GM20000 (cell line): ENCODE results near the gene ENOSF1.

Experiments
- DNase-seq: peaks from one replicate; pipeline ENCODE4 v3.0.0; 2012; ENCODE audit warnings: low spot score
- CTCF ChIP-seq: IDR thresholded peaks from 2 replicates; pipeline ENCODE4 v1.5.1; 2012; ENCODE audit warnings: mild to moderate bottlenecking, control low read depth; ENCODE audit errors: extremely low read depth, missing control alignments

Gene ENOSF1

DNA sequence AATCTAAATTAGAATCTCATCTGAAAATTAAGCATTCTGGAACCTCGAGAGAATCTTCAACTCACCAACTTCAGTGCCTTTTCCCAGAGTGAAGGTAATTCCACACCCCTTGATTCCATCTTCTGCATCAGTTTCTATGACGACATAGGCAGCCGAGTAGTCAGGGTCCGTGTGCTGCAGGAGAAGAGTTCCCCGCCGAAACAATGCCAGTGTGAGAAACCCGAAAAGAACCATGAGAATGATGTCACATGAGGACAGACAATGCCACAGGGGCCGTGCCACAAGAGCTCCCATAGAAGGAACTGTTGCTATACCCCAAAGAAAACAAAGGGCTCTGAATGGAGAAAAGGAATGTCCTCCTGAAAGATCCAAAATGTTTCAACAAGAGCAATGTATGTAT, 6.0 kb downstream of the ENOSF1 start:
- no peak for TF ChIP-seq CTCF

DNA sequence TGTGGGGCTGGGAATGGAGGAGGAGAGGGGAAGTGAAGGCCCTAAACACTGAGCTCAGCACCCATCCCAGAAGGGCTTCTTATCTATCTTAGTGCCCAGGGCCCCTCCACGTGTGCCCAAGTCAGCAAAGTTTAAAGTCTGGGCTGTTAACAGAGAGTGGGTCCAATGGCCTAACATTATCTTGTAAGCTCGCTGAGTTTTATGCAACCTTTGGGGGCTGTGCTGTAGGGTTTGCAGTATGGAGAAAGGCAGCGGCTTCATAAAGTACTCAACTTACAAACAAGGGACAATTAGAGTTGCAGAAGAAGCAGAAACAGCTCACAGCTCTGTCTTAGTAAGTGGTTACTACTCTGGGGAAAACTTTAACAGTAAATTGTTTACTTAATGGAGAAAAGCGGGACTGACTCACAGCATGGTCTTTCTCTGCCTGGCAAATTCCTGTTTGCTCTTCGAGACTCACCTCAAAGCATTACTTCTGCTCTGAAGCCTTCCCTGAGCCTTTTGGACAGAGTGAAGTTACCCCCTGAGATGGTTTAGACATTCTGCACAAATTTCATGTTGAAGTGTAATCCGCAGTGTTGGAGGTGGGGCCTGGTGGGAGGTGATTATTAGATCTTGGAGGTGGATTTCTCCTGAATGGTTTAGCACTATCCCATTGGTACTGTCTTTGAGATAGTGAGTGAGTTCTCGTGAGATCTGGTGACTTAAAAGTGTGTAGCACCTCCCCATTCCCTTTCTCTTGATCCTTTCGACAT, 9.0 kb downstream of the ENOSF1 start:
- DNase-seq: no peak
- no peak for TF ChIP-seq CTCF

More for the DNA sequence above, 6.0 kb downstream of the ENOSF1 start:
- no peak for DNase-seq

DNA sequence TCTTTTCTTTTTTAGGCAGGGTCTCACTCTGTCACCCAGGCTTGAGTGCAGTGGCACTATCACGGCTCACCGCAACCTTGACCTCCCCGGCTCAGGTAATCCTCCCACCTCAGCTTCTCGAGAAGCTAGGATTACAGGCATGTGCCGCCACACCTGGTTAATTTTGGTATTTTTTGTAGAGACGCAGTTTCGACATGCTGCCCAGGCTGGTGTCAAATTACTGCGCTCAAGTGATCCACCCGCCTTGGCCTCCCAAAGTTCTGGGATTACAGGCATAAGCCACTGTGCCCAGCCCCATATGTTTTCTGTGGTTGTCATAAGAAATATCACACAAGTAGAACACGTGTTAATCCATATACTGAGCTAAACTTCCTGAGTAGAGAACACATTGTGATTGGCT, 14.6 kb downstream of the ENOSF1 start:
- no peak for DNase-seq
- TF ChIP-seq CTCF: no peak

GRCh38 chr18:697012-697411, 15.4 kb downstream of the ENOSF1 start:
- no peak for DNase-seq
- no peak for TF ChIP-seq CTCF

- DNase-seq: no peak
- no peak for TF ChIP-seq CTCF
These were observed 18.8 kb downstream of the ENOSF1 start for GRCh38 chr18:693466-694187.

GRCh38 chr18:692824-693223, 19.6 kb downstream of the ENOSF1 start:
- TF ChIP-seq CTCF: no peak
- DNase-seq: no peak

- DNase-seq: no peak
These were observed 24.1 kb downstream of the ENOSF1 start for GRCh38 chr18:688323-688722.

More at GRCh38 chr18:688323-688722, 24.1 kb downstream of the ENOSF1 start:
- no peak for TF ChIP-seq CTCF
